Caco-2 (cell line): ENCODE results near the gene RO60. TPM values are rescaled to one million over a fixed set of nuclear protein-coding genes. Genes with fewer than 3 reads are reported as not detected.

Source experiments
- BruUV-seq: library from RNA; stranded (reverse); fragments of 400-500 nt; replicated peaks from 2 replicates; lab custom pipeline; 2021; lab: Mats Ljungman, UMichigan
- CTCF ChIA-PET: fragments of 300-600 bp; sonication (Branson Sonifier 250); formaldehyde crosslinking; loops from one replicate; lab custom pipeline; 2022; ENCODE audit warnings: antibody characterized with exemption; lab: Charles Lee
- POLR2A ChIA-PET: fragments of 300-600 bp; sonication (Branson Sonifier 250); formaldehyde crosslinking; loops from one replicate; lab custom pipeline; 2022; ENCODE audit warnings: antibody characterized with exemption; lab: Charles Lee
- DNase-seq, 2 experiments: peaks; one replicate each; pipeline versions ENCODE4 v3.0.0 to v3.0.0-alpha.2; 2020 to 2022
- H3K27me3 ChIP-seq: replicated peaks from 2 replicates; pipeline ENCODE4 v1.6.0; 2011; ENCODE audit warnings: low read length; ENCODE audit not compliant: control insufficient read depth, insufficient read depth
- H3K36me3 ChIP-seq: 2 replicates; pipeline ENCODE4 v1.5.1; 2011; ENCODE audit warnings: low read length; ENCODE audit not compliant: control insufficient read depth, insufficient read depth
- H3K4me1 ChIP-seq: fragments of 250-450 bp; sonication (Bioruptor Pico); 2 replicates; pipeline ENCODE4 v1.5.1; 2020; ENCODE audit warnings: mild to moderate bottlenecking
- H3K4me3 ChIP-seq: 2 replicates; pipeline ENCODE4 v1.5.1; 2011; ENCODE audit warnings: low read depth, mild to moderate bottlenecking, control low read depth, low read length
- H3K9me3 ChIP-seq: fragments of 250-450 bp; sonication (Bioruptor Pico); 2 replicates; pipeline ENCODE4 v1.5.1; 2020; ENCODE audit warnings: mild to moderate bottlenecking, moderate library complexity
- H3K27ac Mint-ChIP-seq: one replicate; pipeline ENCODE4 v1.8.0; 2022; ENCODE audit warnings: mixed read lengths; ENCODE audit not compliant: unreplicated experiment
- H3K27me3 Mint-ChIP-seq: one replicate; pipeline ENCODE4 v1.8.0; 2022; ENCODE audit warnings: mixed read lengths; ENCODE audit not compliant: insufficient read depth, unreplicated experiment
- H3K36me3 Mint-ChIP-seq: one replicate; pipeline ENCODE4 v1.8.0; 2022; ENCODE audit warnings: mild to moderate bottlenecking, mixed read lengths; ENCODE audit not compliant: insufficient read depth, unreplicated experiment
- H3K4me1 Mint-ChIP-seq: one replicate; pipeline ENCODE4 v1.8.0; 2022; ENCODE audit warnings: low read depth, mixed read lengths; ENCODE audit not compliant: unreplicated experiment
- H3K4me3 Mint-ChIP-seq: one replicate; pipeline ENCODE4 v1.8.0; 2022; ENCODE audit warnings: mild to moderate bottlenecking, moderate library complexity, mixed read lengths; ENCODE audit not compliant: unreplicated experiment
- H3K9me3 Mint-ChIP-seq: one replicate; pipeline ENCODE4 v1.8.0; 2022; ENCODE audit warnings: mixed read lengths; ENCODE audit not compliant: unreplicated experiment
- CTCF ChIP-seq, 2 experiments: fragments of 200-600 bp in 1 of 2; IDR thresholded peaks; 1 replicate in 1 of 2; 2 replicates in 1 of 2; pipeline versions ENCODE4 v1.5.1 to v1.8.0; 2011 to 2022; ENCODE audit warnings: antibody characterized with exemption in 1 of 2, control low read depth in 1 of 2, inconsistent platforms in 1 of 2, low read depth in 1 of 2, low read length in 1 of 2, mild to moderate bottlenecking in 1 of 2, moderate library complexity in 1 of 2; ENCODE audit not compliant: insufficient read depth in 1 of 2, severe bottlenecking in 1 of 2, unreplicated experiment in 1 of 2
- intact Hi-C: fragments of 100-400 bp; cut with micrococcal nuclease; formaldehyde crosslinking; loops from one replicate; pipeline ENCODE4 v1.10.0; 2022; ENCODE audit not compliant: unreplicated experiment
- total RNA-seq: library from RNA; stranded (reverse); gene quantifications from 2 replicates; pipeline ENCODE4 v1.2.3, GENCODE V29; 2022

The RO60 gene
- total RNA-seq, 1 experiment from 2014 or later = 50.0 TPM

DNA sequence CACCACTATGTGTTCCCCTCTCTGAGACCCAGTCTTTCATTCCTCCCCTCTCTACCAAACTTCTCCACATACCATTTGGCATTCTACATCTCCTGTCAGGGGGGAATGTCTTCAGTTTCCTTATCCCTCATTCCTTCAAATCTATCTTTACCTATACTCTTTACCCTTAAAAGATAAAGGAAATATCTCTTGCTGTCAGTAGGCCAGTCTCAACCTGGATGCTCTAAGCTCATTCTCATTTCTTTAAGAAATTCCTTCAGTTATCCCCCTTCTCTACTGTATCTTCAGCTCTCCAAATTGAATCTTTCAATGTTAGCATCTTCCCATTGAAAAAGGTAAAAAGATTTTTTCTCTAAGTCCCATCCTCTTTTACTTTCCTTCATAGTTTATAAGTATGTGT lies 6.5 kb downstream of the RO60 start:
- H3K27me3 ChIP-seq = no peaks in the 10 kb centered on the region
- no peak overlapping the region for H3K4me3 ChIP-seq
- peaks cover 4% of the 10 kb centered on the region; the same call in 1 of the 2 replicates for H3K4me1 ChIP-seq
- ChIA-PET POLR2A (no interaction called here), CTCF (no interaction called here)
- H3K36me3 ChIP-seq = no peaks in the 10 kb centered on the region; the same call in 1 of the 2 replicates
- Mint-ChIP-seq H3K4me3 (no peak overlapping the region), H3K27me3 (no peaks in the 10 kb centered on the region), H3K4me1 (peaks cover 9% of the 10 kb centered on the region), H3K36me3 (no peaks in the 10 kb centered on the region), H3K27ac (no peak overlapping the region), H3K9me3 (no peaks in the 10 kb centered on the region)
- TF ChIP-seq CTCF (IDR thresholded peaks at IDR 0.05; ENCODE audit: insufficient read depth in 1 of 2, low read depth in 1 of 2, low read length in 1 of 2, severe bottlenecking in 1 of 2, unreplicated experiment in 1 of 2) = no peak
- H3K9me3 ChIP-seq = no peaks in the 10 kb centered on the region
- intact Hi-C loops = no loop called here
- DNase-seq = no peak
- BruUV-seq = no TSS peak

DNA sequence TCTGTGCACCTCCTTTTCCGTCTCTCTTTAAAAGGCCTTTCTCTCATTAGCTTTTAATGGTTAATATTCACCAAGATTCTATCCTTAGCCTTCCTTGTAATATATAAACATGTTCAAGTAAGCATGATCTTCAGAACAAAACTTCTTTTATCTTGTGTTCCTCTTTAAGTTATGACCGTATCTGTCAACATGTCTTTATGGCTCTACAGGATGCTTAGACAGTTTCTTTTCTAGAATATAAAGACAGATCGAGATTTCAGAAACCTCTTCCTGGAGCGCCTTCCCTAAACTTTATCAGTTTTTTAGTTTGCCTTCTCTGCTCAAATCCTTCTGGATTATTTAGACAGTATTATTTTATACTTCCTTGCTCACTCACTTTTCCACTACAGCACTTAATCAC lies 7.2 kb downstream of the RO60 start:
- BruUV-seq = no TSS peak
- H3K4me3 ChIP-seq = no peak overlapping the region
- no peak overlapping the region for H3K4me3 Mint-ChIP-seq
- ChIA-PET POLR2A (no interaction called here), CTCF (no interaction called here)
- no peaks in the 10 kb centered on the region for H3K36me3 Mint-ChIP-seq
- peaks cover 7% of the 10 kb centered on the region for H3K4me1 Mint-ChIP-seq
- H3K36me3 ChIP-seq = no peaks in the 10 kb centered on the region; the same call in 1 of the 2 replicates
- H3K4me1 ChIP-seq = no peaks in the 10 kb centered on the region
- DNase-seq = no peak
- H3K27ac Mint-ChIP-seq = no peak overlapping the region
- intact Hi-C loops = no loop called here
- H3K27me3 Mint-ChIP-seq = no peaks in the 10 kb centered on the region
- no peaks in the 10 kb centered on the region for H3K9me3 Mint-ChIP-seq
- no peak for TF ChIP-seq CTCF (IDR thresholded peaks at IDR 0.05; ENCODE audit: insufficient read depth in 1 of 2, low read depth in 1 of 2, low read length in 1 of 2, severe bottlenecking in 1 of 2, unreplicated experiment in 1 of 2)
- no peaks in the 10 kb centered on the region for H3K9me3 ChIP-seq
- no peaks in the 10 kb centered on the region for H3K27me3 ChIP-seq

- no peak overlapping the region for H3K27ac Mint-ChIP-seq
- H3K4me1 Mint-ChIP-seq = peaks cover 7% of the 10 kb centered on the region
- CTCF ChIA-PET = no interaction called here
- POLR2A ChIA-PET = no interaction called here
- H3K9me3 ChIP-seq = no peaks in the 10 kb centered on the region
- no peak overlapping the region for H3K4me3 Mint-ChIP-seq
- TF ChIP-seq CTCF (IDR thresholded peaks at IDR 0.05; ENCODE audit: insufficient read depth in 1 of 2, low read depth in 1 of 2, low read length in 1 of 2, severe bottlenecking in 1 of 2, unreplicated experiment in 1 of 2) = no peak
- H3K4me3 ChIP-seq = no peak overlapping the region
- no peak for DNase-seq
- no peaks in the 10 kb centered on the region; the same call in 1 of the 2 replicates for H3K36me3 ChIP-seq
- BruUV-seq = no TSS peak
- no peaks in the 10 kb centered on the region for H3K27me3 Mint-ChIP-seq
- intact Hi-C loops = no loop called here
- H3K9me3 Mint-ChIP-seq = no peaks in the 10 kb centered on the region
- H3K4me1 ChIP-seq = no peaks in the 10 kb centered on the region
- no peaks in the 10 kb centered on the region for H3K27me3 ChIP-seq
- no peaks in the 10 kb centered on the region for H3K36me3 Mint-ChIP-seq
Observed at GRCh38 chr1:193068013-193068412, 8.6 kb downstream of the RO60 start.
